HCT116 (cell line): ENCODE data around the gene NOS2. TPM values are rescaled to one million over a fixed set of nuclear protein-coding genes. Genes with fewer than 3 reads are reported as not detected.

Experiments used
- ATAC-seq: fragments of 200-7000 bp; cut with Tn5 transposase; 2 replicates; pipeline ENCODE4 v1.9.1; 2020; ENCODE audit warnings: mild to moderate bottlenecking, moderate library complexity
- BruUV-seq: library from RNA; stranded (reverse); fragments of 400-500 nt; replicated peaks from 2 replicates; lab custom pipeline; 2021; lab: Mats Ljungman, UMichigan
- CTCF ChIA-PET: fragments of 300-600 bp; sonication (Branson Sonifier 250); formaldehyde crosslinking; loops from one replicate; lab custom pipeline; 2021; ENCODE audit warnings: antibody characterized with exemption; lab: Charles Lee
- POLR2A ChIA-PET: fragments of 300-600, 350-600 bp; sonication (Branson Sonifier 250); formaldehyde crosslinking; loops from one replicate; lab custom pipeline; 2021; ENCODE audit warnings: antibody characterized with exemption; lab: Charles Lee
- RAD21 ChIA-PET, 2 experiments: fragments of 300-600 bp; sonication (Branson Sonifier 250); formaldehyde crosslinking; loops; one replicate each; lab custom pipeline; 2023; ENCODE audit warnings: low total read pairs in 2 of 2; ENCODE audit not compliant: uncharacterized antibody in 2 of 2, unreplicated experiment in 2 of 2, low non-redundant PET in 1 of 2; lab: Charles Lee
- DNase-seq: peaks from one replicate; pipeline ENCODE4 v3.0.0-alpha.2; 2010; ENCODE audit warnings: low read depth, low spot score
- H2AFZ ChIP-seq: fragments of 200-600 bp; shearing (Covaris generic), sonication (generic); 2 replicates; pipeline ENCODE4 v1.6.1; 2017; ENCODE audit warnings: low read depth, mixed run types, mixed read lengths, antibody characterized with exemption, low read length; ENCODE audit not compliant: poor library complexity, severe bottlenecking
- H3K27ac ChIP-seq: 2 replicates; pipeline ENCODE4 v1.5.1; 2012; ENCODE audit warnings: low read depth, low read length
- H3K27me3 ChIP-seq: fragments of 200-600 bp; sonication (generic); 2 replicates; pipeline ENCODE4 v1.6.1; 2016; ENCODE audit warnings: mixed run types, low read length, mixed read lengths; ENCODE audit not compliant: insufficient read depth
- H3K36me3 ChIP-seq, 2 experiments: fragments of 200-500 bp in 1 of 2; fragments of 200-600 bp in 1 of 2; sonication (Bioruptor generic) in 1 of 2; sonication (generic) in 1 of 2; 2 replicates each; pipeline versions ENCODE4 v1.5.1 to v1.6.1; 2014 to 2016; ENCODE audit warnings: low read length in 2 of 2, inconsistent platforms in 1 of 2, mixed read lengths in 1 of 2, mixed run types in 1 of 2; ENCODE audit not compliant: insufficient read depth in 2 of 2, control insufficient read depth in 1 of 2
- H3K4me1 ChIP-seq, 2 experiments: fragments of 200-600 bp in 1 of 2; sonication (generic) in 1 of 2; 2 replicates each; pipeline versions ENCODE4 v1.5.1 to v1.6.1; 2012 to 2017; ENCODE audit warnings: low read length in 2 of 2, inconsistent platforms in 1 of 2, mild to moderate bottlenecking in 1 of 2, mixed read lengths in 1 of 2, mixed run types in 1 of 2, moderate library complexity in 1 of 2; ENCODE audit not compliant: insufficient read depth in 2 of 2, control insufficient read depth in 1 of 2
- H3K4me2 ChIP-seq: fragments of 200-600 bp; sonication (generic); 2 replicates; pipeline ENCODE4 v1.6.1; 2017; ENCODE audit warnings: mixed run types, low read length, mixed read lengths
- H3K4me3 ChIP-seq, 2 experiments: fragments of 200-600 bp in 1 of 2; sonication (generic) in 1 of 2; replicated peaks in 1 of 2; 2 replicates each; pipeline ENCODE4 v1.5.1; 2011 to 2016; ENCODE audit warnings: low read length in 2 of 2, control low read depth in 1 of 2, low read depth in 1 of 2, mild to moderate bottlenecking in 1 of 2, mixed read lengths in 1 of 2, mixed run types in 1 of 2
- H3K79me2 ChIP-seq: fragments of 200-600 bp; sonication (generic); 2 replicates; pipeline ENCODE4 v1.6.1; 2017; ENCODE audit warnings: mild to moderate bottlenecking, mixed run types, low read length, moderate library complexity, mixed read lengths; ENCODE audit not compliant: insufficient read depth
- H3K9ac ChIP-seq: fragments of 200-600 bp; sonication (generic); 2 replicates; pipeline ENCODE4 v1.6.1; 2016; ENCODE audit warnings: low read length, mixed read lengths
- H3K9me2 ChIP-seq: fragments of 200-600 bp; sonication (generic), shearing (Covaris generic); 2 replicates; pipeline ENCODE4 v1.6.1; 2017; ENCODE audit warnings: mixed run types, mild to moderate bottlenecking, moderate library complexity; ENCODE audit not compliant: insufficient read depth
- H3K9me3 ChIP-seq, 2 experiments: fragments of 200-500 bp in 1 of 2; fragments of 200-600 bp in 1 of 2; sonication (Bioruptor generic) in 1 of 2; sonication (generic) in 1 of 2; 2 replicates each; pipeline ENCODE4 v1.6.1; 2014 to 2017; ENCODE audit warnings: low read length in 2 of 2, mixed read lengths in 2 of 2, inconsistent platforms in 1 of 2, low read depth in 1 of 2, mild to moderate bottlenecking in 1 of 2, mixed run types in 1 of 2, moderate library complexity in 1 of 2; ENCODE audit not compliant: control insufficient read depth in 1 of 2, insufficient read depth in 1 of 2
- H4K20me1 ChIP-seq: fragments of 200-600 bp; sonication (generic), shearing (Covaris generic); 2 replicates; pipeline ENCODE4 v1.6.1; 2017; ENCODE audit warnings: mixed run types, mild to moderate bottlenecking, moderate library complexity; ENCODE audit not compliant: insufficient read depth
- ATF3 ChIP-seq: IDR thresholded peaks from 2 replicates; pipeline ENCODE4 v1.6.1; 2012
- CBX3 ChIP-seq: IDR thresholded peaks from 2 replicates; pipeline ENCODE4 v1.6.1; 2012; ENCODE audit warnings: low read depth
- CEBPB ChIP-seq: IDR thresholded peaks from 2 replicates; pipeline ENCODE4 v1.6.1; 2012; ENCODE audit warnings: low read depth
- EZH2 ChIP-seq: fragments of 200-600 bp; sonication (generic); IDR thresholded peaks from 2 replicates; pipeline ENCODE4 v1.6.1; 2017; ENCODE audit warnings: antibody characterized with exemption, mixed run types
- EZH2phosphoT487 ChIP-seq: fragments of 200-600 bp; IDR thresholded peaks from 2 replicates; pipeline ENCODE4 v1.6.1; 2018; ENCODE audit warnings: antibody characterized with exemption, borderline replicate concordance
- POLR2A ChIP-seq: IDR thresholded peaks from 2 replicates; pipeline ENCODE4 v1.7.0; 2011; ENCODE audit warnings: borderline replicate concordance; ENCODE audit not compliant: insufficient read depth, insufficient read length; ENCODE audit errors: extremely low read depth
- RAD21 ChIP-seq: IDR thresholded peaks from 2 replicates; pipeline ENCODE4 v1.6.1; 2012; ENCODE audit warnings: low read depth, mild to moderate bottlenecking
- REST ChIP-seq: IDR thresholded peaks from 2 replicates; pipeline ENCODE4 v1.6.1; 2012; ENCODE audit warnings: low read depth
- SIN3A ChIP-seq: IDR thresholded peaks from 2 replicates; pipeline ENCODE4 v1.6.1; 2012; ENCODE audit warnings: low read depth
- SP1 ChIP-seq: IDR thresholded peaks from 2 replicates; pipeline ENCODE4 v1.6.1; 2012; ENCODE audit warnings: low read depth
- SRF ChIP-seq: IDR thresholded peaks from 2 replicates; pipeline ENCODE4 v1.6.1; 2012; ENCODE audit warnings: low read depth
- YY1 ChIP-seq: IDR thresholded peaks from 2 replicates; pipeline ENCODE4 v1.6.1; 2011; ENCODE audit warnings: low read length, low read depth, moderate library complexity, mild to moderate bottlenecking; ENCODE audit not compliant: insufficient replicate concordance; ENCODE audit errors: extremely low read depth
- ZFX ChIP-seq: fragments of 450-650 bp; IDR thresholded peaks from 2 replicates; pipeline ENCODE4 v1.6.1; 2017
- ZNF274 ChIP-seq: fragments of 200-500 bp; sonication (Bioruptor generic); IDR thresholded peaks from 2 replicates; pipeline ENCODE4 v1.6.1; 2014; ENCODE audit warnings: mild to moderate bottlenecking, low read depth, low read length, inconsistent platforms
- intact Hi-C: fragments of 100-400 bp; cut with micrococcal nuclease; formaldehyde crosslinking; loops from 2 replicates; pipeline ENCODE4 v1.10.0; 2022
- total RNA-seq: library from RNA; stranded (reverse); gene quantifications from one replicate; pipeline ENCODE4 v1.2.1, GENCODE V29; 2021; ENCODE audit not compliant: unreplicated experiment

NOS2 gene
- total RNA-seq, 1 experiment from 2014 or later = 0.07 TPM

GRCh38 chr17:27782791-27783206, 17.5 kb downstream of the NOS2 start:
- intact Hi-C loops = no loop called here
- H3K9me3 ChIP-seq = no peaks in the 10 kb centered on the region
- H3K4me1 ChIP-seq = peaks cover 0 to 5% of the 10 kb centered on the region in 2 experiments; a peak in 1 of 4 replicates
- H4K20me1 ChIP-seq = no peaks in the 10 kb centered on the region
- ChIA-PET POLR2A (no interaction called here), CTCF (no interaction called here), RAD21 (no interaction called here)
- no peak overlapping the region for H3K27ac ChIP-seq
- no TSS peak for BruUV-seq
- H3K4me3 ChIP-seq = no peak overlapping the region
- no peak overlapping the region for H2AFZ ChIP-seq
- H3K9ac ChIP-seq = no peak overlapping the region
- H3K9me2 ChIP-seq = no peaks in the 10 kb centered on the region
- DNase-seq = no peak
- H3K36me3 ChIP-seq = no peaks in the 10 kb centered on the region
- ATAC-seq = no peak
- TF ChIP-seq CEBPB (no peak), ATF3 (no peak), CBX3 (no peak), ZNF274 (no peak), ZFX (no peak), RAD21 (no peak), EZH2phosphoT487 (no peak), EZH2 (no peak), POLR2A (no peak), SRF (no peak), YY1 (no peak), REST (no peak), SIN3A (no peak), SP1 (no peak)
- no peaks in the 10 kb centered on the region for H3K79me2 ChIP-seq
- H3K4me2 ChIP-seq = no peak overlapping the region
- peaks cover under 1% of the 10 kb centered on the region; the same call in 1 of the 2 replicates for H3K27me3 ChIP-seq
